ENCODE results near the gene ARSI.
"Not testable (repeated sequence)": the region's sequence is repeated elsewhere in the genome, so short reads cannot be mapped to it uniquely, and the experiment has no call there.

The ARSI gene

GRCh38 chr5:150254363-150254762, 48.3 kb downstream of the ARSI start:
- POLR2A ChIA-PET: no interaction called here
- CTCF ChIA-PET: interaction anchor here (0.6 to 1.8 kb wide), 4 partner anchors 10 to 170 kb away, joined by 3 to 5 read pairs (median 3); no protein-coding TSS in a partner anchor
- Histone ChIP-seq H3K36me3 (ENCODE audit: control insufficient read depth in 4 of 4, insufficient read depth in 4 of 4, low read length in 3 of 4) (no peaks in the 10 kb centered on the region), H3K27ac (ENCODE audit: insufficient read depth in 1 of 2, low read depth in 1 of 2, low read length in 2 of 2, poor library complexity in 1 of 2, severe bottlenecking in 2 of 2) (no peak overlapping the region), H3K27me3 (replicated peaks in 2 of 5; ENCODE audit: control insufficient read depth in 4 of 5, insufficient read depth in 5 of 5, low read length in 4 of 5) (no peaks in the 10 kb centered on the region), H3K4me1 (ENCODE audit: control extremely low read depth in 1 of 4, control insufficient read depth in 4 of 4, insufficient read depth in 4 of 4, low read length in 3 of 4) (no peaks in the 10 kb centered on the region), H3K9me3 (ENCODE audit: control extremely low read depth in 1 of 5, control insufficient read depth in 4 of 5, insufficient read depth in 2 of 5, low read depth in 1 of 5, low read length in 4 of 5) (no peaks in the 10 kb centered on the region), H3K4me3 (ENCODE audit: control insufficient read depth in 1 of 7, extremely low read depth in 1 of 7, insufficient read depth in 4 of 7, low read depth in 2 of 7, low read length in 6 of 7) (no peak overlapping the region)
- WGBS (ENCODE audit: insufficient coverage): 92% methylated on average over 7 of the region's 7 CpGs
- DNase-seq: no peak

GRCh38 chr5:150253416-150254208, 49.1 kb downstream of the ARSI start:
- no peak for DNase-seq
- H3K36me3 ChIP-seq (ENCODE audit: control insufficient read depth in 4 of 4, insufficient read depth in 4 of 4, low read length in 3 of 4): no peaks in the 10 kb centered on the region
- H3K27me3 ChIP-seq (replicated peaks in 2 of 5; ENCODE audit: control insufficient read depth in 4 of 5, insufficient read depth in 5 of 5, low read length in 4 of 5): no peaks in the 10 kb centered on the region
- no peaks in the 10 kb centered on the region for H3K4me1 ChIP-seq (ENCODE audit: control extremely low read depth in 1 of 4, control insufficient read depth in 4 of 4, insufficient read depth in 4 of 4, low read length in 3 of 4)
- POLR2A ChIA-PET: no interaction called here
- WGBS (ENCODE audit: insufficient coverage): 86% methylated on average over 9 of the region's 10 CpGs
- H3K9me3 ChIP-seq (ENCODE audit: control extremely low read depth in 1 of 5, control insufficient read depth in 4 of 5, insufficient read depth in 2 of 5, low read depth in 1 of 5, low read length in 4 of 5): no peaks in the 10 kb centered on the region
- H3K4me3 ChIP-seq (ENCODE audit: control insufficient read depth in 1 of 7, extremely low read depth in 1 of 7, insufficient read depth in 4 of 7, low read depth in 2 of 7, low read length in 6 of 7): no peak overlapping the region
- CTCF ChIA-PET: no interaction called here
- no peak overlapping the region for H3K27ac ChIP-seq (ENCODE audit: insufficient read depth in 1 of 2, low read depth in 1 of 2, low read length in 2 of 2, poor library complexity in 1 of 2, severe bottlenecking in 2 of 2)

GRCh38 chr5:150252489-150252888, 50.2 kb downstream of the ARSI start:
- CTCF ChIA-PET: no interaction called here
- Histone ChIP-seq H3K27ac (ENCODE audit: insufficient read depth in 1 of 2, low read depth in 1 of 2, low read length in 2 of 2, poor library complexity in 1 of 2, severe bottlenecking in 2 of 2) (no peak overlapping the region), H3K9me3 (ENCODE audit: control extremely low read depth in 1 of 5, control insufficient read depth in 4 of 5, insufficient read depth in 2 of 5, low read depth in 1 of 5, low read length in 4 of 5) (no peaks in the 10 kb centered on the region), H3K27me3 (replicated peaks in 2 of 5; ENCODE audit: control insufficient read depth in 4 of 5, insufficient read depth in 5 of 5, low read length in 4 of 5) (no peaks in the 10 kb centered on the region), H3K4me1 (ENCODE audit: control extremely low read depth in 1 of 4, control insufficient read depth in 4 of 4, insufficient read depth in 4 of 4, low read length in 3 of 4) (no peaks in the 10 kb centered on the region), H3K36me3 (ENCODE audit: control insufficient read depth in 4 of 4, insufficient read depth in 4 of 4, low read length in 3 of 4) (no peaks in the 10 kb centered on the region), H3K4me3 (ENCODE audit: control insufficient read depth in 1 of 7, extremely low read depth in 1 of 7, insufficient read depth in 4 of 7, low read depth in 2 of 7, low read length in 6 of 7) (no peak overlapping the region)
- no peak for DNase-seq
- WGBS (ENCODE audit: insufficient coverage): 97% methylated on average over 6 of the region's 6 CpGs
- POLR2A ChIA-PET: no interaction called here

- no peaks in the 10 kb centered on the region for H3K36me3 ChIP-seq (ENCODE audit: control insufficient read depth in 4 of 4, insufficient read depth in 4 of 4, low read length in 3 of 4)
- ChIA-PET CTCF (interaction anchor here (0.9 to 1.0 kb wide), 2 partner anchors 11 to 83 kb away, joined by 3 read pairs; no protein-coding TSS in a partner anchor), POLR2A (no interaction called here)
- WGBS (ENCODE audit: insufficient coverage): 94% methylated on average over 7 of the region's 7 CpGs
- H3K4me3 ChIP-seq (ENCODE audit: control insufficient read depth in 1 of 7, extremely low read depth in 1 of 7, insufficient read depth in 4 of 7, low read depth in 2 of 7, low read length in 6 of 7): no peak overlapping the region
- H3K9me3 ChIP-seq (ENCODE audit: control extremely low read depth in 1 of 5, control insufficient read depth in 4 of 5, insufficient read depth in 2 of 5, low read depth in 1 of 5, low read length in 4 of 5): no peaks in the 10 kb centered on the region
- no peaks in the 10 kb centered on the region for H3K4me1 ChIP-seq (ENCODE audit: control extremely low read depth in 1 of 4, control insufficient read depth in 4 of 4, insufficient read depth in 4 of 4, low read length in 3 of 4)
- DNase-seq: no peak
- H3K27ac ChIP-seq (ENCODE audit: insufficient read depth in 1 of 2, low read depth in 1 of 2, low read length in 2 of 2, poor library complexity in 1 of 2, severe bottlenecking in 2 of 2): no peak overlapping the region
- no peaks in the 10 kb centered on the region for H3K27me3 ChIP-seq (replicated peaks in 2 of 5; ENCODE audit: control insufficient read depth in 4 of 5, insufficient read depth in 5 of 5, low read length in 4 of 5)
Observed at GRCh38 chr5:150251504-150251903, 51.2 kb downstream of the ARSI start.

- 90% methylated on average over 5 of the region's 5 CpGs for WGBS (ENCODE audit: insufficient coverage)
- DNase-seq: no peak
- H3K27me3 ChIP-seq (replicated peaks in 2 of 5; ENCODE audit: control insufficient read depth in 4 of 5, insufficient read depth in 5 of 5, low read length in 4 of 5): no peaks in the 10 kb centered on the region
- ChIA-PET CTCF (interaction anchor here (1.9 kb wide), 1 partner anchor 15 kb away, joined by 4 read pairs; no protein-coding TSS in a partner anchor), POLR2A (no interaction called here)
- no peak overlapping the region for H3K27ac ChIP-seq (ENCODE audit: insufficient read depth in 1 of 2, low read depth in 1 of 2, low read length in 2 of 2, poor library complexity in 1 of 2, severe bottlenecking in 2 of 2)
- H3K36me3 ChIP-seq (ENCODE audit: control insufficient read depth in 4 of 4, insufficient read depth in 4 of 4, low read length in 3 of 4): no peaks in the 10 kb centered on the region
- no peak overlapping the region for H3K4me3 ChIP-seq (ENCODE audit: control insufficient read depth in 1 of 7, extremely low read depth in 1 of 7, insufficient read depth in 4 of 7, low read depth in 2 of 7, low read length in 6 of 7)
- no peaks in the 10 kb centered on the region for H3K9me3 ChIP-seq (ENCODE audit: control extremely low read depth in 1 of 5, control insufficient read depth in 4 of 5, insufficient read depth in 2 of 5, low read depth in 1 of 5, low read length in 4 of 5)
- no peaks in the 10 kb centered on the region for H3K4me1 ChIP-seq (ENCODE audit: control extremely low read depth in 1 of 4, control insufficient read depth in 4 of 4, insufficient read depth in 4 of 4, low read length in 3 of 4)
Observed at GRCh38 chr5:150249744-150250143, 53.0 kb downstream of the ARSI start.

GRCh38 chr5:150248946-150249345, 53.8 kb downstream of the ARSI start:
- 94% methylated on average over 3 of the region's 3 CpGs for WGBS (ENCODE audit: insufficient coverage)
- Histone ChIP-seq H3K4me3 (ENCODE audit: control insufficient read depth in 1 of 7, extremely low read depth in 1 of 7, insufficient read depth in 4 of 7, low read depth in 2 of 7, low read length in 6 of 7) (no peak overlapping the region), H3K36me3 (ENCODE audit: control insufficient read depth in 4 of 4, insufficient read depth in 4 of 4, low read length in 3 of 4) (no peaks in the 10 kb centered on the region), H3K4me1 (ENCODE audit: control extremely low read depth in 1 of 4, control insufficient read depth in 4 of 4, insufficient read depth in 4 of 4, low read length in 3 of 4) (no peaks in the 10 kb centered on the region), H3K27me3 (replicated peaks in 2 of 5; ENCODE audit: control insufficient read depth in 4 of 5, insufficient read depth in 5 of 5, low read length in 4 of 5) (no peaks in the 10 kb centered on the region), H3K9me3 (ENCODE audit: control extremely low read depth in 1 of 5, control insufficient read depth in 4 of 5, insufficient read depth in 2 of 5, low read depth in 1 of 5, low read length in 4 of 5) (no peaks in the 10 kb centered on the region), H3K27ac (ENCODE audit: insufficient read depth in 1 of 2, low read depth in 1 of 2, low read length in 2 of 2, poor library complexity in 1 of 2, severe bottlenecking in 2 of 2) (no peak overlapping the region)
- ChIA-PET POLR2A (no interaction called here), CTCF (interaction anchor here (1.9 kb wide), 1 partner anchor 14 kb away, joined by 4 read pairs; no protein-coding TSS in a partner anchor)
- no peak for DNase-seq

- H3K27me3 ChIP-seq (replicated peaks in 2 of 5; ENCODE audit: control insufficient read depth in 4 of 5, insufficient read depth in 5 of 5, low read length in 4 of 5); H3K4me1 ChIP-seq (ENCODE audit: control extremely low read depth in 1 of 4, control insufficient read depth in 4 of 4, insufficient read depth in 4 of 4, low read length in 3 of 4); H3K9me3 ChIP-seq (ENCODE audit: control extremely low read depth in 1 of 5, control insufficient read depth in 4 of 5, insufficient read depth in 2 of 5, low read depth in 1 of 5, low read length in 4 of 5); POLR2A ChIA-PET; H3K4me3 ChIP-seq (ENCODE audit: control insufficient read depth in 1 of 7, extremely low read depth in 1 of 7, insufficient read depth in 4 of 7, low read depth in 2 of 7, low read length in 6 of 7); DNase-seq; H3K36me3 ChIP-seq (ENCODE audit: control insufficient read depth in 4 of 4, insufficient read depth in 4 of 4, low read length in 3 of 4); H3K27ac ChIP-seq (ENCODE audit: insufficient read depth in 1 of 2, low read depth in 1 of 2, low read length in 2 of 2, poor library complexity in 1 of 2, severe bottlenecking in 2 of 2): not testable (repeated sequence)
- CTCF ChIA-PET: interaction anchor here (1.9 kb wide), 1 partner anchor 13 kb away, joined by 4 read pairs; no protein-coding TSS in a partner anchor
- WGBS (ENCODE audit: insufficient coverage): no CpG with 5 or more reads among the region's 6 CpGs
Observed at GRCh38 chr5:150248493-150248892, 54.2 kb downstream of the ARSI start.

Data from common myeloid progenitor, CD34-positive (primary cell).